Glutamatergic neuron (in vitro differentiated cells): Measurements from ENCODE around the gene MMP14. TPM values are rescaled to one million over a fixed set of nuclear protein-coding genes. Genes with fewer than 3 reads are reported as not detected.
A peak's percentile ranks its signal among the peaks of the same experiment; 100 is the strongest.

Experiments used
- DNase-seq: peaks from one replicate; pipeline ENCODE4 v3.0.0; 2022
- H3K27ac Mint-ChIP-seq: one replicate; pipeline ENCODE4 v1.8.0; 2020; ENCODE audit warnings: mild to moderate bottlenecking, mixed read lengths, inconsistent platforms; ENCODE audit not compliant: unreplicated experiment
- H3K27me3 Mint-ChIP-seq: one replicate; pipeline ENCODE4 v1.8.0; 2020; ENCODE audit warnings: mild to moderate bottlenecking, moderate library complexity, mixed read lengths, inconsistent platforms; ENCODE audit not compliant: unreplicated experiment
- H3K36me3 Mint-ChIP-seq: one replicate; pipeline ENCODE4 v1.8.0; 2020; ENCODE audit warnings: mild to moderate bottlenecking, mixed read lengths, inconsistent platforms; ENCODE audit not compliant: unreplicated experiment
- H3K4me1 Mint-ChIP-seq: one replicate; pipeline ENCODE4 v1.8.0; 2020; ENCODE audit warnings: mild to moderate bottlenecking, low read depth, mixed read lengths, inconsistent platforms; ENCODE audit not compliant: unreplicated experiment
- H3K4me3 Mint-ChIP-seq: one replicate; pipeline ENCODE4 v1.8.0; 2020; ENCODE audit warnings: mild to moderate bottlenecking, mixed read lengths, inconsistent platforms; ENCODE audit not compliant: unreplicated experiment
- H3K9me3 Mint-ChIP-seq: one replicate; pipeline ENCODE4 v1.8.0; 2020; ENCODE audit warnings: mild to moderate bottlenecking, moderate library complexity, mixed read lengths, inconsistent platforms; ENCODE audit not compliant: unreplicated experiment
- total RNA-seq: library from RNA; stranded (reverse); fragmentation: NEBNext Ultra II Directional; extraction: Animal tissue kit (Norgen Biotek cat#: 25700); gene quantifications from one replicate; pipeline ENCODE4 v1.2.1, GENCODE V29; 2021; ENCODE audit not compliant: unreplicated experiment
- TF ChIP-seq, protein P1 (sequence below): fragments of 200-600 bp; sonication (generic); IDR thresholded peaks from one replicate; pipeline ENCODE4 v1.5.0; 2021; ENCODE audit not compliant: partially characterized antibody, unreplicated experiment

Gene MMP14
- total RNA-seq, 1 donor from 2014 or later: 162 TPM

GRCh38 chr14:22890416-22890815, 54.0 kb downstream of the MMP14 start:
- TF ChIP-seq, protein P1, sequence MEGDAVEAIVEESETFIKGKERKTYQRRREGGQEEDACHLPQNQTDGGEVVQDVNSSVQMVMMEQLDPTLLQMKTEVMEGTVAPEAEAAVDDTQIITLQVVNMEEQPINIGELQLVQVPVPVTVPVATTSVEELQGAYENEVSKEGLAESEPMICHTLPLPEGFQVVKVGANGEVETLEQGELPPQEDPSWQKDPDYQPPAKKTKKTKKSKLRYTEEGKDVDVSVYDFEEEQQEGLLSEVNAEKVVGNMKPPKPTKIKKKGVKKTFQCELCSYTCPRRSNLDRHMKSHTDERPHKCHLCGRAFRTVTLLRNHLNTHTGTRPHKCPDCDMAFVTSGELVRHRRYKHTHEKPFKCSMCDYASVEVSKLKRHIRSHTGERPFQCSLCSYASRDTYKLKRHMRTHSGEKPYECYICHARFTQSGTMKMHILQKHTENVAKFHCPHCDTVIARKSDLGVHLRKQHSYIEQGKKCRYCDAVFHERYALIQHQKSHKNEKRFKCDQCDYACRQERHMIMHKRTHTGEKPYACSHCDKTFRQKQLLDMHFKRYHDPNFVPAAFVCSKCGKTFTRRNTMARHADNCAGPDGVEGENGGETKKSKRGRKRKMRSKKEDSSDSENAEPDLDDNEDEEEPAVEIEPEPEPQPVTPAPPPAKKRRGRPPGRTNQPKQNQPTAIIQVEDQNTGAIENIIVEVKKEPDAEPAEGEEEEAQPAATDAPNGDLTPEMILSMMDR: no peak
- Mint-ChIP-seq H3K36me3 (peaks cover 4% of the 10 kb centered on the region), H3K27ac (peak overlapping the region; percentile 59), H3K9me3 (peaks cover 25% of the 10 kb centered on the region), H3K4me1 (peaks cover 50% of the 10 kb centered on the region), H3K27me3 (peaks cover 14% of the 10 kb centered on the region), H3K4me3 (peak overlapping the region; percentile 14)
- DNase-seq: no peak

- peak; percentile 64 for DNase-seq
- H3K9me3 Mint-ChIP-seq: peaks cover 18% of the 10 kb centered on the region
- TF ChIP-seq, protein P1: no peak
- H3K27me3 Mint-ChIP-seq: peaks cover 6% of the 10 kb centered on the region
- peaks cover 37% of the 10 kb centered on the region for H3K4me1 Mint-ChIP-seq
- peak overlapping the region; percentile 53 for H3K4me3 Mint-ChIP-seq
- H3K27ac Mint-ChIP-seq: peak overlapping the region; percentile 99
- H3K36me3 Mint-ChIP-seq: no peaks in the 10 kb centered on the region
These were observed 56.1 kb downstream of the MMP14 start for GRCh38 chr14:22892488-22892887.

DNA sequence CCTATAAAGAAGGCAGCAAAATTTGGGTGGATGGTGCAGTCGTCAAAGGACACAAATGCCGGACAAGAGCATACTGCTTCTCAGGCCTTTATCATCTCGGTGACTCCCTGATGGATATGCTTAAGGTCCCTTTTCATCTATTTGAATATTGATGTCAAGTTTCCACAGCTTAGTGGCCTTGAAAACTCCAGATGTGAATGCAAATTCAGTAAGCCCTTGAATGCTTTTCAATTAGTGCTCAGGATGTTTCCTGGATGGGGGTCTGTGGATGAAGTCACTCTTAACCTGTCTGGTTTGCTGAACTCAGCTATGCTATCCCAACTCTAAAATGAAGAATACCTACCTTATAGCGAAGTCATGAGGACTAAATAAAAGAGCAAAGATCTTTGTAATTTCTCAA, 57.3 kb downstream of the MMP14 start:
- peaks cover 34% of the 10 kb centered on the region for H3K4me1 Mint-ChIP-seq
- no peaks in the 10 kb centered on the region for H3K27me3 Mint-ChIP-seq
- no peak for DNase-seq
- H3K9me3 Mint-ChIP-seq: peaks cover 11% of the 10 kb centered on the region
- no peaks in the 10 kb centered on the region for H3K36me3 Mint-ChIP-seq
- TF ChIP-seq, protein P1: no peak
- H3K27ac Mint-ChIP-seq: peak overlapping the region; percentile 99
- peak overlapping the region; percentile 53 for H3K4me3 Mint-ChIP-seq

DNA sequence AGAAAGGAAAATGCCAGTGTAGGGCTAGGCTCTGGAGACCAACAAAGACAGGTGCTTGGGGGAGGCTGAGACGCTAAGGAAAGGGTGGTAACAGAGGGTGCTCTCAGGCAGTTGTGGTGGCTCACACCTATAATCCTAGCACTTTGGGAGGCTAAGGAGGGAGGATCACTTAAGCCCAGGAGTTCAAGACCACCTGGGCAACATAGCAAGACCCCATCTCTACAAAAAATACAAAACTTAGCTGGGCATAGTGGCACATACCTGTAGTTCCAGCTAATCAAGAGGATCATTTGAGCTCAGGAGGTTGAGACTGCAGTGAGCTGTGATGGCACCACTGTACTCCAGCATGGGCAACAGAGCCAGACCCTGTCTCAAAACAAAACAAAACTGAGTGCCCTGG, 59.0 kb downstream of the MMP14 start:
- TF ChIP-seq, protein P1: no peak
- Mint-ChIP-seq H3K4me3 (no peak overlapping the region), H3K27me3 (peaks cover 1% of the 10 kb centered on the region)

DNA sequence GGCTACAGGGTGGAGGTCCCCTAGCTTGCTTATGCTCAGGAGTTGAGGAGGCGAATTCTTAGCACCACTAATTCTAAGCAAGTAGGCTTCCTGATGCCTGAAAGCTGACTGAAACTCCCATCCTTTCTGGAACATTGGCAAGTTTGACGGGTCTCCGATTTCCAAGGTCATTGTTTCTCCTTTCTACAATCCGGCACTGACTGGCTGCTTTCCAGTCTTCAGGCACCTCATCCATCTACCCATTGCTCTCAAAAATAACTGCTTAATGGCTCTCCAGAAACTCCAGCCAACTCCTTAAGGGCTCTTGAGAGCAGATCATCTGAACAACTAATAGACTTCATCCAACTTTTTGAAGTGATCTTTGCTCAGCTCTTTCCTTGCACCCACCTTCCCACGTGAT, 60.0 kb downstream of the MMP14 start:
- H3K9me3 Mint-ChIP-seq: peaks cover 6% of the 10 kb centered on the region
- H3K27me3 Mint-ChIP-seq: peaks cover 1% of the 10 kb centered on the region
- no peak for DNase-seq
- no peak overlapping the region for H3K27ac Mint-ChIP-seq
- H3K4me1 Mint-ChIP-seq: peaks cover 27% of the 10 kb centered on the region
- H3K4me3 Mint-ChIP-seq: no peak overlapping the region
- TF ChIP-seq, protein P1: no peak
- H3K36me3 Mint-ChIP-seq: no peaks in the 10 kb centered on the region

More for the DNA sequence above, 59.0 kb downstream of the MMP14 start:
- peaks cover 6% of the 10 kb centered on the region for H3K9me3 Mint-ChIP-seq
- peaks cover 28% of the 10 kb centered on the region for H3K4me1 Mint-ChIP-seq
- no peak for DNase-seq
- no peaks in the 10 kb centered on the region for H3K36me3 Mint-ChIP-seq
- H3K27ac Mint-ChIP-seq: no peak overlapping the region
